HCT116 (cell line): ENCODE results near the gene ASCC1. TPM values are rescaled to one million over a fixed set of nuclear protein-coding genes. Genes with fewer than 3 reads are reported as not detected.

ENCODE experiments used
- ATAC-seq: fragments of 200-7000 bp; cut with Tn5 transposase; 2 replicates; pipeline ENCODE4 v1.9.1; 2020; ENCODE audit warnings: mild to moderate bottlenecking, moderate library complexity
- BruUV-seq: library from RNA; stranded (reverse); fragments of 400-500 nt; replicated peaks from 2 replicates; lab custom pipeline; 2021; lab: Mats Ljungman, UMichigan
- CTCF ChIA-PET: fragments of 300-600 bp; sonication (Branson Sonifier 250); formaldehyde crosslinking; loops from one replicate; lab custom pipeline; 2021; ENCODE audit warnings: antibody characterized with exemption; lab: Charles Lee
- POLR2A ChIA-PET: fragments of 300-600, 350-600 bp; sonication (Branson Sonifier 250); formaldehyde crosslinking; loops from one replicate; lab custom pipeline; 2021; ENCODE audit warnings: antibody characterized with exemption; lab: Charles Lee
- RAD21 ChIA-PET, 2 experiments: fragments of 300-600 bp; sonication (Branson Sonifier 250); formaldehyde crosslinking; loops; one replicate each; lab custom pipeline; 2023; ENCODE audit warnings: low total read pairs in 2 of 2; ENCODE audit not compliant: uncharacterized antibody in 2 of 2, unreplicated experiment in 2 of 2, low non-redundant PET in 1 of 2; lab: Charles Lee
- DNase-seq: peaks from one replicate; pipeline ENCODE4 v3.0.0-alpha.2; 2010; ENCODE audit warnings: low read depth, low spot score
- H2AFZ ChIP-seq: fragments of 200-600 bp; shearing (Covaris generic), sonication (generic); 2 replicates; pipeline ENCODE4 v1.6.1; 2017; ENCODE audit warnings: low read depth, mixed run types, mixed read lengths, antibody characterized with exemption, low read length; ENCODE audit not compliant: poor library complexity, severe bottlenecking
- H3K27ac ChIP-seq: 2 replicates; pipeline ENCODE4 v1.5.1; 2012; ENCODE audit warnings: low read depth, low read length
- H3K27me3 ChIP-seq: fragments of 200-600 bp; sonication (generic); 2 replicates; pipeline ENCODE4 v1.6.1; 2016; ENCODE audit warnings: mixed run types, low read length, mixed read lengths; ENCODE audit not compliant: insufficient read depth
- H3K36me3 ChIP-seq, 2 experiments: fragments of 200-500 bp in 1 of 2; fragments of 200-600 bp in 1 of 2; sonication (Bioruptor generic) in 1 of 2; sonication (generic) in 1 of 2; 2 replicates each; pipeline versions ENCODE4 v1.5.1 to v1.6.1; 2014 to 2016; ENCODE audit warnings: low read length in 2 of 2, inconsistent platforms in 1 of 2, mixed read lengths in 1 of 2, mixed run types in 1 of 2; ENCODE audit not compliant: insufficient read depth in 2 of 2, control insufficient read depth in 1 of 2
- H3K4me1 ChIP-seq, 2 experiments: fragments of 200-600 bp in 1 of 2; sonication (generic) in 1 of 2; 2 replicates each; pipeline versions ENCODE4 v1.5.1 to v1.6.1; 2012 to 2017; ENCODE audit warnings: low read length in 2 of 2, inconsistent platforms in 1 of 2, mild to moderate bottlenecking in 1 of 2, mixed read lengths in 1 of 2, mixed run types in 1 of 2, moderate library complexity in 1 of 2; ENCODE audit not compliant: insufficient read depth in 2 of 2, control insufficient read depth in 1 of 2
- H3K4me2 ChIP-seq: fragments of 200-600 bp; sonication (generic); 2 replicates; pipeline ENCODE4 v1.6.1; 2017; ENCODE audit warnings: mixed run types, low read length, mixed read lengths
- H3K4me3 ChIP-seq, 2 experiments: fragments of 200-600 bp in 1 of 2; sonication (generic) in 1 of 2; replicated peaks in 1 of 2; 2 replicates each; pipeline ENCODE4 v1.5.1; 2011 to 2016; ENCODE audit warnings: low read length in 2 of 2, control low read depth in 1 of 2, low read depth in 1 of 2, mild to moderate bottlenecking in 1 of 2, mixed read lengths in 1 of 2, mixed run types in 1 of 2
- H3K79me2 ChIP-seq: fragments of 200-600 bp; sonication (generic); 2 replicates; pipeline ENCODE4 v1.6.1; 2017; ENCODE audit warnings: mild to moderate bottlenecking, mixed run types, low read length, moderate library complexity, mixed read lengths; ENCODE audit not compliant: insufficient read depth
- H3K9ac ChIP-seq: fragments of 200-600 bp; sonication (generic); 2 replicates; pipeline ENCODE4 v1.6.1; 2016; ENCODE audit warnings: low read length, mixed read lengths
- H3K9me2 ChIP-seq: fragments of 200-600 bp; sonication (generic), shearing (Covaris generic); 2 replicates; pipeline ENCODE4 v1.6.1; 2017; ENCODE audit warnings: mixed run types, mild to moderate bottlenecking, moderate library complexity; ENCODE audit not compliant: insufficient read depth
- H3K9me3 ChIP-seq, 2 experiments: fragments of 200-500 bp in 1 of 2; fragments of 200-600 bp in 1 of 2; sonication (Bioruptor generic) in 1 of 2; sonication (generic) in 1 of 2; 2 replicates each; pipeline ENCODE4 v1.6.1; 2014 to 2017; ENCODE audit warnings: low read length in 2 of 2, mixed read lengths in 2 of 2, inconsistent platforms in 1 of 2, low read depth in 1 of 2, mild to moderate bottlenecking in 1 of 2, mixed run types in 1 of 2, moderate library complexity in 1 of 2; ENCODE audit not compliant: control insufficient read depth in 1 of 2, insufficient read depth in 1 of 2
- H4K20me1 ChIP-seq: fragments of 200-600 bp; sonication (generic), shearing (Covaris generic); 2 replicates; pipeline ENCODE4 v1.6.1; 2017; ENCODE audit warnings: mixed run types, mild to moderate bottlenecking, moderate library complexity; ENCODE audit not compliant: insufficient read depth
- CEBPB ChIP-seq: IDR thresholded peaks from 2 replicates; pipeline ENCODE4 v1.6.1; 2012; ENCODE audit warnings: low read depth
- EGR1 ChIP-seq: IDR thresholded peaks from 2 replicates; pipeline ENCODE4 v1.6.1; 2012; ENCODE audit warnings: low read depth
- EZH2phosphoT487 ChIP-seq: fragments of 200-600 bp; IDR thresholded peaks from 2 replicates; pipeline ENCODE4 v1.6.1; 2018; ENCODE audit warnings: antibody characterized with exemption, borderline replicate concordance
- FOSL1 ChIP-seq: IDR thresholded peaks from 2 replicates; pipeline ENCODE4 v1.6.1; 2012; ENCODE audit warnings: low read depth
- JUND ChIP-seq: IDR thresholded peaks from 2 replicates; pipeline ENCODE4 v1.6.1; 2012
- POLR2A ChIP-seq: IDR thresholded peaks from 2 replicates; pipeline ENCODE4 v1.7.0; 2011; ENCODE audit warnings: borderline replicate concordance; ENCODE audit not compliant: insufficient read depth, insufficient read length; ENCODE audit errors: extremely low read depth
- POLR2AphosphoS5 ChIP-seq: IDR thresholded peaks from 2 replicates; pipeline ENCODE4 v1.6.1; 2011; ENCODE audit warnings: mild to moderate bottlenecking, low read depth, low read length, moderate library complexity
- RAD21 ChIP-seq: IDR thresholded peaks from 2 replicates; pipeline ENCODE4 v1.6.1; 2012; ENCODE audit warnings: low read depth, mild to moderate bottlenecking
- SIN3A ChIP-seq: IDR thresholded peaks from 2 replicates; pipeline ENCODE4 v1.6.1; 2012; ENCODE audit warnings: low read depth
- TCF7L2 ChIP-seq: IDR thresholded peaks from 2 replicates; pipeline ENCODE4 v1.7.0; 2011; ENCODE audit warnings: borderline replicate concordance, inconsistent platforms; ENCODE audit not compliant: insufficient read depth, insufficient read length; ENCODE audit errors: extremely low read depth
- ZNF274 ChIP-seq: fragments of 200-500 bp; sonication (Bioruptor generic); IDR thresholded peaks from 2 replicates; pipeline ENCODE4 v1.6.1; 2014; ENCODE audit warnings: mild to moderate bottlenecking, low read depth, low read length, inconsistent platforms
- intact Hi-C: fragments of 100-400 bp; cut with micrococcal nuclease; formaldehyde crosslinking; loops from 2 replicates; pipeline ENCODE4 v1.10.0; 2022
- total RNA-seq: library from RNA; stranded (reverse); gene quantifications from one replicate; pipeline ENCODE4 v1.2.1, GENCODE V29; 2021; ENCODE audit not compliant: unreplicated experiment
- TF ChIP-seq, protein P1 (sequence below), 3 experiments: fragments of 200-600 bp in 1 of 3; sonication (generic) in 1 of 3; IDR thresholded peaks in 2 of 3; conservative IDR thresholded peaks in 1 of 3; 2 replicates each; pipeline ENCODE4 v1.5.1; 2012 to 2017; ENCODE audit warnings: low read depth in 2 of 3, low read length in 2 of 3, antibody characterized with exemption in 1 of 3, borderline replicate concordance in 1 of 3, control low read depth in 1 of 3, mild to moderate bottlenecking in 1 of 3, mixed read lengths in 1 of 3, mixed run types in 1 of 3, moderate library complexity in 1 of 3; ENCODE audit not compliant: insufficient read depth in 1 of 3
- TF ChIP-seq, protein P2 (sequence below): IDR thresholded peaks from 2 replicates; pipeline ENCODE4 v1.6.1; 2012

Gene ASCC1
- total RNA-seq, 1 experiment from 2014 or later = 34.5 TPM

DNA sequence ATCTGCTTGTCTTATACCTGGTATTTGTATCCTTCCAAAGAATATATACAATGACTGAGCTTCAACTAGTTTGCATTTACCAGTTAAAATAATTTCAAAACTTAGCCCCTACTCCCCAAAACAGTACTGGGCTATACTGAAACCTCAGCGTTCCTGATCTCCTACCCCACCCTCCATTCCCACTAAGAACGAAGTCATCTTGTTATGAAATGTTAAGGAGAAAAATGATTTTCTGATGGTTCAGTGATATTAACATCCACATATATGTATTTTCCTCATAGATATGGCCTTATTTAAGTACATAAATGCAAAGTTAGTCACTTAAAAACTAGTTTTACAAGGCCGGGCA, 29.1 kb downstream of the ASCC1 start:
- peaks cover 0 to 9% of the 10 kb centered on the region in 2 experiments; a peak in 1 of 4 replicates for H3K36me3 ChIP-seq
- no peak for TF ChIP-seq JUND
- no peak for TF ChIP-seq RAD21
- TF ChIP-seq, protein P1, sequence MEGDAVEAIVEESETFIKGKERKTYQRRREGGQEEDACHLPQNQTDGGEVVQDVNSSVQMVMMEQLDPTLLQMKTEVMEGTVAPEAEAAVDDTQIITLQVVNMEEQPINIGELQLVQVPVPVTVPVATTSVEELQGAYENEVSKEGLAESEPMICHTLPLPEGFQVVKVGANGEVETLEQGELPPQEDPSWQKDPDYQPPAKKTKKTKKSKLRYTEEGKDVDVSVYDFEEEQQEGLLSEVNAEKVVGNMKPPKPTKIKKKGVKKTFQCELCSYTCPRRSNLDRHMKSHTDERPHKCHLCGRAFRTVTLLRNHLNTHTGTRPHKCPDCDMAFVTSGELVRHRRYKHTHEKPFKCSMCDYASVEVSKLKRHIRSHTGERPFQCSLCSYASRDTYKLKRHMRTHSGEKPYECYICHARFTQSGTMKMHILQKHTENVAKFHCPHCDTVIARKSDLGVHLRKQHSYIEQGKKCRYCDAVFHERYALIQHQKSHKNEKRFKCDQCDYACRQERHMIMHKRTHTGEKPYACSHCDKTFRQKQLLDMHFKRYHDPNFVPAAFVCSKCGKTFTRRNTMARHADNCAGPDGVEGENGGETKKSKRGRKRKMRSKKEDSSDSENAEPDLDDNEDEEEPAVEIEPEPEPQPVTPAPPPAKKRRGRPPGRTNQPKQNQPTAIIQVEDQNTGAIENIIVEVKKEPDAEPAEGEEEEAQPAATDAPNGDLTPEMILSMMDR (IDR thresholded peaks at IDR 0.05 in 2 of 3, conservative IDR thresholded peaks at IDR 0.05 in 1 of 3; ENCODE audit: borderline replicate concordance in 1 of 3, insufficient read depth in 1 of 3, low read depth in 2 of 3, low read length in 2 of 3) = no peak
- TF ChIP-seq SIN3A = no peak
- TF ChIP-seq CEBPB = no peak
- no peak for TF ChIP-seq ZNF274
- no peak for TF ChIP-seq EZH2phosphoT487
- no peak for TF ChIP-seq POLR2A
- TF ChIP-seq EGR1 = no peak
- TF ChIP-seq TCF7L2 = no peak
- no peak for TF ChIP-seq FOSL1
- TF ChIP-seq, protein P2, sequence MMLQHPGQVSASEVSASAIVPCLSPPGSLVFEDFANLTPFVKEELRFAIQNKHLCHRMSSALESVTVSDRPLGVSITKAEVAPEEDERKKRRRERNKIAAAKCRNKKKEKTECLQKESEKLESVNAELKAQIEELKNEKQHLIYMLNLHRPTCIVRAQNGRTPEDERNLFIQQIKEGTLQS = no peak
- no peak for TF ChIP-seq POLR2AphosphoS5
- H3K4me1 ChIP-seq = no peaks in the 10 kb centered on the region
- intact Hi-C loops = no loop called here
- no peak for DNase-seq
- BruUV-seq = no TSS peak
- RAD21 ChIA-PET = no interaction called here
- POLR2A ChIA-PET = no interaction called here
- H2AFZ ChIP-seq = no peak overlapping the region
- H4K20me1 ChIP-seq = no peaks in the 10 kb centered on the region
- CTCF ChIA-PET = no interaction called here
- no peaks in the 10 kb centered on the region for H3K9me2 ChIP-seq
- no peaks in the 10 kb centered on the region for H3K27me3 ChIP-seq
- H3K9me3 ChIP-seq = peaks cover 0 to 9% of the 10 kb centered on the region in 2 experiments; a peak in 3 of 4 replicates
- no peak overlapping the region for H3K4me2 ChIP-seq
- no peak overlapping the region for H3K4me3 ChIP-seq
- no peak overlapping the region for H3K27ac ChIP-seq
- ATAC-seq = no peak
- no peak overlapping the region for H3K9ac ChIP-seq
- H3K79me2 ChIP-seq = no peaks in the 10 kb centered on the region
